Measurements from ENCODE around the gene RNF11.
"Not testable (repeated sequence)": the region's sequence is repeated elsewhere in the genome, so short reads cannot be mapped to it uniquely, and the experiment has no call there.

RNF11 gene

DNA sequence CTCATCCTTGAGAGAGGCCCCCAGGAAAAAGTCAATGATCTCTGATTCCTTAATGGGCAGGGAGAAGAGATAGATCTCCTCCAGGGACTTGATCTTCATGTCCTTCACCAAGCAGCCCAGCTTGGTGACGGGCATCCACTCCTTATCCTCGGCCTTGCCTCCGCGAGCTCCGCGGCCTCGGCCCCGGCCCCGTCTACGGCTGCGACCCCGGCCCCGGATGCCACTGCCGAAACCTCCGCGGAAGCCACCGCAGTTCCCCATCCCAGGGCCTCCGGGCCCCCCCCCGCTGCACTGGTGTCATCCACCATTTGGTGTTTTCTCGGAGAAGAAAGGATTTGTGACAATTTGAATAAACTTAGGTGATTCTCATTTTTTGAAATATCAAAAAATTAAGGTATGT, 15.1 kb downstream of the RNF11 start:
- not testable (repeated sequence) for H3K27me3 Mint-ChIP-seq; H3K27ac Mint-ChIP-seq (ENCODE audit: low read depth); H3K36me3 Mint-ChIP-seq (ENCODE audit: insufficient read depth); DNase-seq (ENCODE audit: low spot score in 2 of 2); H3K9me3 Mint-ChIP-seq; ATAC-seq (replicated peaks; ENCODE audit: extremely low read depth, poor library complexity, severe bottlenecking); H3K4me3 Mint-ChIP-seq
- peaks cover 44% of the 10 kb centered on the region for H3K4me1 Mint-ChIP-seq

DNA sequence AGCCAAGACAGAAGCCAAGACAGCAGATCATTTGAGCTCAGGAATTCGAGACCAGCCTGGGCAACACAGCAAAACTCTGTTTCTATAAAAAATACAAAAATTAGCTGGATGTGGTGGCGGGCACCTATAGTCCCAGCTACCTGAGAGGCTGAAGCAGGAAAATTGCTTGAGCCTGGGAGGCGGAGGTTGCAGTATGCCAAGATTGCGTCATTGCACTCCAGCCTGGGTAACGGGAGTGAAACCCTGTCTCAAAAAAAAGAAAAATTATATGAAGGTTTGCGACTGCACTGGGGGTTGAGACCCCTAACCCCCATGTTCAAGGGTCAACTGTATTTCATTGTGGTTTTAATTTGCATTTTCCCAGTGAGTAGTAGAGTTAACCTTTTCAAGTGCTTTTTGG, 16.3 kb downstream of the RNF11 start:
- DNase-seq (ENCODE audit: low spot score in 2 of 2) (no peak), ATAC-seq (replicated peaks; ENCODE audit: extremely low read depth, poor library complexity, severe bottlenecking) (no peak)
- Mint-ChIP-seq H3K4me3 (no peak overlapping the region), H3K36me3 (ENCODE audit: insufficient read depth) (peaks cover 8% of the 10 kb centered on the region), H3K27ac (ENCODE audit: low read depth) (no peak overlapping the region), H3K27me3 (no peaks in the 10 kb centered on the region), H3K4me1 (peaks cover 34% of the 10 kb centered on the region), H3K9me3 (no peaks in the 10 kb centered on the region)

- Mint-ChIP-seq H3K4me1 (peaks cover 35% of the 10 kb centered on the region), H3K27me3 (no peaks in the 10 kb centered on the region), H3K9me3 (no peaks in the 10 kb centered on the region), H3K36me3 (ENCODE audit: insufficient read depth) (peaks cover 11% of the 10 kb centered on the region), H3K4me3 (no peak overlapping the region), H3K27ac (ENCODE audit: low read depth) (no peak overlapping the region)
- ATAC-seq (replicated peaks; ENCODE audit: extremely low read depth, poor library complexity, severe bottlenecking), result no peak
- no peak for DNase-seq (ENCODE audit: low spot score in 2 of 2)
Observed at GRCh38 chr1:51253691-51254090, 17.6 kb downstream of the RNF11 start.

- no peaks in the 10 kb centered on the region for H3K9me3 Mint-ChIP-seq
- no peaks in the 10 kb centered on the region for H3K27me3 Mint-ChIP-seq
- peaks cover 37% of the 10 kb centered on the region for H3K4me1 Mint-ChIP-seq
- H3K27ac Mint-ChIP-seq (ENCODE audit: low read depth), result no peak overlapping the region
- DNase-seq (ENCODE audit: low spot score in 2 of 2) (no peak), ATAC-seq (replicated peaks; ENCODE audit: extremely low read depth, poor library complexity, severe bottlenecking) (no peak)
- H3K36me3 Mint-ChIP-seq (ENCODE audit: insufficient read depth), result peaks cover 11% of the 10 kb centered on the region
- no peak overlapping the region for H3K4me3 Mint-ChIP-seq
Observed at GRCh38 chr1:51255331-51255730, 19.3 kb downstream of the RNF11 start.

- Mint-ChIP-seq H3K4me3 (no peak overlapping the region), H3K4me1 (peaks cover 70% of the 10 kb centered on the region)
Observed at GRCh38 chr1:51263147-51263877, 27.2 kb downstream of the RNF11 start.

GRCh38 chr1:51264451-51264850, 28.4 kb downstream of the RNF11 start:
- H3K9me3 Mint-ChIP-seq, result no peaks in the 10 kb centered on the region
- no peaks in the 10 kb centered on the region for H3K27me3 Mint-ChIP-seq
- no peak overlapping the region for H3K4me3 Mint-ChIP-seq
- peaks cover 4% of the 10 kb centered on the region for H3K36me3 Mint-ChIP-seq (ENCODE audit: insufficient read depth)
- no peak overlapping the region for H3K27ac Mint-ChIP-seq (ENCODE audit: low read depth)
- ATAC-seq (replicated peaks; ENCODE audit: extremely low read depth, poor library complexity, severe bottlenecking), result no peak
- no peak for DNase-seq (ENCODE audit: low spot score in 2 of 2)
- peaks cover 66% of the 10 kb centered on the region for H3K4me1 Mint-ChIP-seq

More at GRCh38 chr1:51263147-51263877, 27.2 kb downstream of the RNF11 start:
- DNase-seq (ENCODE audit: low spot score in 2 of 2) (no peak), ATAC-seq (replicated peaks; ENCODE audit: extremely low read depth, poor library complexity, severe bottlenecking) (no peak)
- no peak overlapping the region for H3K27ac Mint-ChIP-seq (ENCODE audit: low read depth)
- H3K27me3 Mint-ChIP-seq, result no peaks in the 10 kb centered on the region
- peaks cover 4% of the 10 kb centered on the region for H3K36me3 Mint-ChIP-seq (ENCODE audit: insufficient read depth)
- no peaks in the 10 kb centered on the region for H3K9me3 Mint-ChIP-seq

DNA sequence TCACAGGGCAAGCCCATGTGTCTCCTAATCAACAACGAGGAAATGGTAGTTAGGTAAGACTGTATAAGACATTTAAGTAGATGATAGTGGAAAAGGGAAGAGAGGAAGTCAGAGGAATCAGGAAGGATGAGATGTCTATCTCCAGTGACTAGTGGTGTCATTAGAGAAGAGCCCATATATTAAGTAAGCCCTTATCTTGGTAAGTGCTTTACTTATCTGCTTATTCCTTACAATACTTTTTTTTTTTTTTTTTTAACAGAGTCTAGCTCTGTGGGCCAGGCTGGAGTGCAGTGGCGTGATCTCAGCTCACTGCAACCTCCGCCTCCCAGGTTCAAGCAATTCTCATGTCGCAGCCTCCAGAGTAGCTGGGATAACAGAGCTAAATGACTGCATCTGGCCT, 29.5 kb downstream of the RNF11 start:
- no peak overlapping the region for H3K4me3 Mint-ChIP-seq
- H3K4me1 Mint-ChIP-seq, result peaks cover 60% of the 10 kb centered on the region
- H3K9me3 Mint-ChIP-seq, result no peaks in the 10 kb centered on the region
- H3K27me3 Mint-ChIP-seq, result no peaks in the 10 kb centered on the region
- H3K36me3 Mint-ChIP-seq (ENCODE audit: insufficient read depth), result peaks cover 11% of the 10 kb centered on the region
- ATAC-seq (replicated peaks; ENCODE audit: extremely low read depth, poor library complexity, severe bottlenecking) (no peak), DNase-seq (ENCODE audit: low spot score in 2 of 2) (no peak)
- H3K27ac Mint-ChIP-seq (ENCODE audit: low read depth), result peak overlapping the region; percentile 80

DNA sequence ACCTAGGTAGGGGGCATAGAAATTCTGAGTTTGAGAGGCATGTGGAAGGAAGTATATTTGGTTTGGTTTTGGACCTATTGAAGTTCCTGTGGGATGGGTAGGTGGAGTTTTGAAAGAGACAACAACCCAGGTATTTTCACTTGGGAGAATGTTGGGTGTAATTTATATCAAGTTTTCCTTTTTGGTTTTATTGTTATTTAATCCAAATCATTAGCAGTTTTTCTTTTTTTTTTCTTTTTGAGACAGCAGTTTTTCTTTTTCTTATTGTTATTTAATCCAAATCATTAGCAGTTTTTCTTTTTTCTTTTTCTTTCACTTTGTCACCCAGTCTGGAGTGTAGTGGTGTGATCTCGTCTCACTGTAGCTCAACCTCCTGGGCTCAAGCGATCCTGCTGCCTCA, 30.1 kb downstream of the RNF11 start:
- no peak overlapping the region for H3K4me3 Mint-ChIP-seq
- ATAC-seq (replicated peaks; ENCODE audit: extremely low read depth, poor library complexity, severe bottlenecking) (no peak), DNase-seq (ENCODE audit: low spot score in 2 of 2) (no peak)
- H3K9me3 Mint-ChIP-seq, result no peaks in the 10 kb centered on the region
- no peak overlapping the region for H3K27ac Mint-ChIP-seq (ENCODE audit: low read depth)
- H3K4me1 Mint-ChIP-seq, result peaks cover 55% of the 10 kb centered on the region
- peaks cover 17% of the 10 kb centered on the region for H3K36me3 Mint-ChIP-seq (ENCODE audit: insufficient read depth)
- H3K27me3 Mint-ChIP-seq, result no peaks in the 10 kb centered on the region

DNA sequence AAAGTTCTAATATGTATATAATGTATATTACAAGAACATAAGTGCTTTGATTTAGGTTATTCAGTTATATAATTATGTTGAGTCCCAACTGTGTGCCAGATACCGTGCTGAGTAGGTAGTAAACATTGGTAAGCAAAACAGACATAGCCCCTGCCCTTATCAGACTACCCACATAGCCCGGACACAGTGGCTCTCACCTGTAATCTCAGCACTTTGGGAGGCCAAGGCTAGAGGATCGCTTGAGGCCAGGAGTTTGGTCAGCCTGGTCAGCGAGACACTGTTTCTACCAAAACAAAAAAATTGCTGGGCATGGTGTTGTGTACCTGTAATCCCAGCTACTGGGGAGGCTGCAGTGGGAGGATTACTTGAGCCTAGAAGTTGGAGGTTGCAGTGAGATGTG, 30.7 kb downstream of the RNF11 start:
- no peak for DNase-seq (ENCODE audit: low spot score in 2 of 2)
- Mint-ChIP-seq H3K9me3 (no peaks in the 10 kb centered on the region), H3K4me3 (no peak overlapping the region), H3K4me1 (peaks cover 54% of the 10 kb centered on the region), H3K27ac (ENCODE audit: low read depth) (no peak overlapping the region), H3K36me3 (ENCODE audit: insufficient read depth) (peaks cover 20% of the 10 kb centered on the region), H3K27me3 (no peaks in the 10 kb centered on the region)
- ATAC-seq (replicated peaks; ENCODE audit: extremely low read depth, poor library complexity, severe bottlenecking), result no peak

GRCh38 chr1:51268634-51269033, 32.6 kb downstream of the RNF11 start:
- Mint-ChIP-seq H3K9me3 (no peaks in the 10 kb centered on the region), H3K4me1 (peaks cover 49% of the 10 kb centered on the region), H3K27me3 (no peaks in the 10 kb centered on the region), H3K4me3 (no peak overlapping the region), H3K27ac (ENCODE audit: low read depth) (no peak overlapping the region), H3K36me3 (ENCODE audit: insufficient read depth) (peaks cover 27% of the 10 kb centered on the region)
- ATAC-seq (replicated peaks; ENCODE audit: extremely low read depth, poor library complexity, severe bottlenecking) (no peak), DNase-seq (ENCODE audit: low spot score in 2 of 2) (no peak)

GRCh38 chr1:51270751-51271150, 34.7 kb downstream of the RNF11 start:
- ATAC-seq (replicated peaks; ENCODE audit: extremely low read depth, poor library complexity, severe bottlenecking) (no peak), DNase-seq (ENCODE audit: low spot score in 2 of 2) (no peak)
- Mint-ChIP-seq H3K27ac (ENCODE audit: low read depth) (no peak overlapping the region), H3K4me3 (no peak overlapping the region), H3K27me3 (no peaks in the 10 kb centered on the region), H3K4me1 (peaks cover 28% of the 10 kb centered on the region), H3K9me3 (no peaks in the 10 kb centered on the region), H3K36me3 (ENCODE audit: insufficient read depth) (peaks cover 30% of the 10 kb centered on the region)

- Mint-ChIP-seq H3K27me3 (no peaks in the 10 kb centered on the region), H3K9me3 (no peaks in the 10 kb centered on the region), H3K4me3 (no peak overlapping the region), H3K36me3 (ENCODE audit: insufficient read depth) (peaks cover 32% of the 10 kb centered on the region), H3K27ac (ENCODE audit: low read depth) (no peak overlapping the region), H3K4me1 (peaks cover 10% of the 10 kb centered on the region)
- no peak for DNase-seq (ENCODE audit: low spot score in 2 of 2)
- ATAC-seq (replicated peaks; ENCODE audit: extremely low read depth, poor library complexity, severe bottlenecking), result no peak
Observed at GRCh38 chr1:51272916-51273315, 36.8 kb downstream of the RNF11 start.

GRCh38 chr1:51274676-51275075, 38.6 kb downstream of the RNF11 start:
- H3K27ac Mint-ChIP-seq (ENCODE audit: low read depth), result no peak overlapping the region
- H3K9me3 Mint-ChIP-seq, result no peaks in the 10 kb centered on the region
- no peak overlapping the region for H3K4me3 Mint-ChIP-seq
- ATAC-seq (replicated peaks; ENCODE audit: extremely low read depth, poor library complexity, severe bottlenecking), result no peak
- peaks cover 32% of the 10 kb centered on the region for H3K36me3 Mint-ChIP-seq (ENCODE audit: insufficient read depth)
- H3K4me1 Mint-ChIP-seq, result no peaks in the 10 kb centered on the region
- no peak for DNase-seq (ENCODE audit: low spot score in 2 of 2)
- no peaks in the 10 kb centered on the region for H3K27me3 Mint-ChIP-seq
